Activated T-cell treated with anti-CD3 and anti-CD28 coated beads, Interleukin-2, amount 50 U/mL, for 72 hours (primary cell): Measurements from ENCODE around the gene ANKRD31. TPM values are rescaled to one million over a fixed set of nuclear protein-coding genes. Genes with fewer than 3 reads are reported as not detected.

Experiments used
- ATAC-seq, 2 donors: fragments of 150-1000 bp; cut with Tn5 transposase; replicated peaks in 1 of 2; 2 replicates each; pipeline ENCODE4 v1.10.0; 2021; ENCODE audit warnings: moderate library complexity in 2 of 2, mild to moderate bottlenecking in 1 of 2
- DNase-seq, 2 donors: peaks; one replicate each; pipeline ENCODE4 v3.0.0; 2021 to 2022; ENCODE audit warnings: mixed read lengths in 1 of 2
- H3K27ac Mint-ChIP-seq: one replicate; pipeline ENCODE4 v1.8.0; 2022; ENCODE audit warnings: mild to moderate bottlenecking, moderate library complexity, mixed read lengths
- H3K27me3 Mint-ChIP-seq: one replicate; pipeline ENCODE4 v1.8.0; 2022; ENCODE audit warnings: low read depth, mixed read lengths
- H3K36me3 Mint-ChIP-seq, 2 donors: one replicate each; pipeline ENCODE4 v1.8.0; 2022; ENCODE audit warnings: mixed read lengths in 2 of 2, mild to moderate bottlenecking in 1 of 2; ENCODE audit not compliant: insufficient read depth in 2 of 2
- H3K4me1 Mint-ChIP-seq: one replicate; pipeline ENCODE4 v1.8.0; 2022; ENCODE audit warnings: low read depth, mixed read lengths
- H3K4me3 Mint-ChIP-seq, 2 donors: one replicate each; pipeline ENCODE4 v1.8.0; 2022; ENCODE audit warnings: mild to moderate bottlenecking in 2 of 2, mixed read lengths in 2 of 2, moderate library complexity in 2 of 2
- H3K9me3 Mint-ChIP-seq, 2 donors: one replicate each; pipeline ENCODE4 v1.8.0; 2022; ENCODE audit warnings: mixed read lengths in 2 of 2
- total RNA-seq, 2 donors: library from RNA; stranded (reverse); gene quantifications; one replicate each; pipeline ENCODE4 v1.2.3, GENCODE V29; 2022

The ANKRD31 gene
- total RNA-seq, 2 donors from 2014 or later, result 0.58 to 0.65 TPM

DNA sequence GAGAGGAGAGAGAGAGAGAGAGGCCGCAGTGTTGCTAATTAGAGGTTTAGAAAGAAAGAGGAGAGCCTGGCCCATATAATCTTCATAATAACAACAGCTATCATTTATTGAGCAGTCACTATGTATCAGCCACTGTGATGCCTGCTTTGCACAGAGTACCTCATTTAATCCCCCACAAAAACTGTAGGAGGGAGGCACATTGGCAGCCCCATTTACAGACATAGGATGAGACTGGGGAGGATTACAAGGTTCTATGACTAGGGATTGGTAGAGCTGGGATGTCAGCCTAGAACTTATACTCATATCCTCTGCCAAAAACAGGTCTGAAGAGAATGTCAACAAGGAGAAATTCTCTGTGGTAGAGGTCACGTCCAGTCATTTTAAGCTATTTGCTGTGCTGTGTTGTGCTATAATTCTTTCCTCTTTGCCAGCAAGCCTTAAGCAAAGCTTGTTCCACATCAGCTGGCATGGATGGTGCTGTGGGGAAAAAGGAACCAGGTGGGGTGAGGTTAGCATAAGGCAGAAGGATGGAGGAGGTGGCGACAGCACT lies 177.6 kb downstream of the ANKRD31 start:
- ATAC-seq (peak; percentile 54 to 67), DNase-seq (no peak)
- Mint-ChIP-seq H3K27me3 (no peaks in the 10 kb centered on the region), H3K4me3 (peak overlapping the region; percentile 38 to 61), H3K36me3 (peaks cover 1 to 3% of the 10 kb centered on the region in 2 donors), H3K4me1 (peaks cover 85% of the 10 kb centered on the region), H3K27ac (peak overlapping the region; percentile 40), H3K9me3 (peaks cover 0 to 4% of the 10 kb centered on the region in 2 donors)

DNA sequence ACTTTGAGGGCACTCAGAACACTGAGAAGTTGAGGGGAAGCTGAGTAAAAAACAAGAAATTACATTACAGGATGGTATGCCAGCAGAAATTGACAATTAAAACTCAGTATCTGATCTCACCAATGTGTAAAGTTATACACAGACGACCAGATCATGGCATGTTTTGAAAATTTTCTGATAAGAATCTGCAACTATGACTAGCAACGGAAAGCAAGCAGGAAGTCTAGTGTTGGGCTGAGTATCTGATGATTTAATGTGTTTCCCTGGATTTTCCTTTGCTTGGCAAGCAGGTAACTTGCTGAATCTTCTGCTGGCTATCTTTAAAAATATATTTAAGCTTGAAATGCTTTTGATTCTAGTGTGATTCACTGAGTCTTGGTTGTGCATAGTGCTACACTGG lies 179.1 kb downstream of the ANKRD31 start:
- Mint-ChIP-seq H3K27ac (no peak overlapping the region), H3K4me3 (peak overlapping the region; percentile 17 to 27), H3K9me3 (peaks cover 0 to 4% of the 10 kb centered on the region in 2 donors), H3K4me1 (peaks cover 80% of the 10 kb centered on the region), H3K27me3 (no peaks in the 10 kb centered on the region), H3K36me3 (peaks cover 1 to 3% of the 10 kb centered on the region in 2 donors)
- no peak for DNase-seq
- no peak for ATAC-seq

DNA sequence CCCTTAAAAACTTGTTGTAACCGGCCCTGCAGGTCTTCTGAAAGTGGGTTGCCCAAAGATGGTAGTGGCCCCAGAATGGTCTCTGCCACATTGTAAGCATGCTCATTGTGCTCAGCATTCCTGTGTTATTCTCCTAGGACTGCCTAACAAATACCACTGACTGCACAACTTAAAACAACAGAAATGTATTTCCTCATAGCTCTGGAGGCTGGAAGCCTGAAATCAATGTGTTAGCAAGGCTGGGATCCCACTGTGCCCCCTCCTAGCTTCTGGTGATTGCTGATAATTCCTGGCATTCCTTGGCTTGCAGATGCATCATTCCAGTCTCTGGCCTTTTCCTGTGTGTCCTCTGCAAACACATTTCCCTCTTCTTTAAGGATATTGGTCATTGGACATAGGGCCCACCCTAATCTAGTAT lies 180.9 kb downstream of the ANKRD31 start:
- no peak overlapping the region for H3K27ac Mint-ChIP-seq
- ATAC-seq, result no peak
- no peak for DNase-seq
- H3K4me3 Mint-ChIP-seq, result peak overlapping the region in 1 of 2 donors; percentile 31
- peaks cover 86% of the 10 kb centered on the region for H3K4me1 Mint-ChIP-seq
- H3K36me3 Mint-ChIP-seq, result peaks cover 0 to 3% of the 10 kb centered on the region in 2 donors
- no peaks in the 10 kb centered on the region for H3K27me3 Mint-ChIP-seq
- no peaks in the 10 kb centered on the region for H3K9me3 Mint-ChIP-seq

DNA sequence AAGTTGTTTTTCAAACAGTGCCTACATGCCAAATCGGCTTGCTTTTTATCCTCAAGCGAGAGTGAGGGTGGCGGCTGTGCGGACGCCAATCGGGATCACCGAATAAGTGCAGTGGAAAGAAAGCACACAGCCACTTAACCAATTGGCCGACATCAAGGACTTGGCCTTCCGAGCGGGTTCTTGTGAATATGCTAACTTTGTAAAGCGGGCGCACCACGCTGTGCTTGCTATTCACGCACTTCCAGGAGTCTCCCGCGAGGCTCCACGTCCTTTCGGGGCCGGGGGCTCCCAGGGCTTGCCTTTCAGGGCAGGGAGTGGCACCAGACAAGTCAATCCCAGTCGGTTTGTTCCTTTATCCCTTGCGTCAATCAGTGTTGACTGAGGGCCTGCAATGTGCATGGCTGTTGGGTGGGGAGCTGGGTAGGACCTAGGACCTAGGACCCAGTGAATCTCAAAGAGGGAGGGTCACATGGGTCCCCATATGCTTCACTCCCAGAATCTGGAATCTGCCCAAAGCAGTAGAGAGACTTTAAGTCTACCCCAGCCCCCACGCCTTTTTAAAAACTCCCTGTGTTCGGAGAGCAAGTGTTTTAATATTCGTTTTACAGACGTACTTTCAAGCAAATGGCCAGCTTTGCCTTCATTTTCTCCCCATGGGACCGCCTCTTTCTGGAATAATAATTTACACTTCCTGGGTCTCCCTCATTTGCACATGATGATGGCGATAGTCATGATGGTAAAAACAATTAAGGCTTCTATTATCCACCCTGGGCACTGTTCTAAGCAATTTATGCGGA lies 182.3 kb downstream of the ANKRD31 start:
- DNase-seq (peak in 1 of 2 donors; percentile 17), ATAC-seq (no peak)
- Mint-ChIP-seq H3K4me1 (peaks cover 86% of the 10 kb centered on the region), H3K27ac (no peak overlapping the region), H3K36me3 (peaks cover 0 to 3% of the 10 kb centered on the region in 2 donors), H3K27me3 (no peaks in the 10 kb centered on the region), H3K9me3 (no peaks in the 10 kb centered on the region), H3K4me3 (peak overlapping the region; percentile 88 to 92)

DNA sequence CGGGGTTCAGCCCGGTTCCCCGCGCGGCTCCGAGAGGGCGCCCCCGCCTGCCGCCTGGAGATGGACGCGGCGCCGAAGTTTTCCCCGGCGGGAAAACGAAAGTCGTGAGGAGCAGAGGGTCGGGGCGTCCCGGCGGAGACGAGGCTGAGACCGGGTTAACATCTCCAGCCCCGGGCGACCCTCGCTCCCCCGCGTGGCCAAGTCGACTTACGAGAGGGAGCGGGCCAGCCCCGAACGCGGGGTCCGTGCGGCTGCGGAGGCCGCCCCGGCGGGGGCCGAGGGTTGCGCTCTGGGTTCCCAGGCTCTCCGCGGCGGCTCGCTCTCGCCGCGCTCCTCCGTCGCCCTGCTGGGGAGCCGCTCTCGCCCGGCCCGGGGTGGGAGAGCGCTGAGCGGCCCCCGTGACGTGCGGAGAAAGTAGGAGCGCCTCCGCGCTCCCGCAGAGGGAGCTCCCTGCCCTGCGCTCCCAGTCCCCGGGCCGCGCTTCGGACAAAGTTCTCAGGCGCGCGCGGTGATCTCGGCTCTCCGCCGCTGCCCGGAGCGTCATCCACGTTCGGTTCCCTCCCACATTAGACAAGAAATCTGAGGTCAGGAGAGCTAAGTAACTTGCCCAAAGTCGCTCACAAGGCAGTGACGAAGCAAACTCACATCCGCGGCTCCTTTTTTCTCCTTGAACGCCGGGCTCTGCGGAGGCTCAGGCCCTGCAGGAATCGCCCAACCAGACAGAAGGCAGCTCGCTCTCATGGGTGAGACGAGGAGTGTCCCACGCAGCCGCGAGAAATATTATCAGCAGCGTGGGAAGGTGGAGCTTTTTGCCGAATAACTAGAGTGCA lies 183.2 kb downstream of the ANKRD31 start:
- peak; percentile 65 to 70 for DNase-seq

DNA sequence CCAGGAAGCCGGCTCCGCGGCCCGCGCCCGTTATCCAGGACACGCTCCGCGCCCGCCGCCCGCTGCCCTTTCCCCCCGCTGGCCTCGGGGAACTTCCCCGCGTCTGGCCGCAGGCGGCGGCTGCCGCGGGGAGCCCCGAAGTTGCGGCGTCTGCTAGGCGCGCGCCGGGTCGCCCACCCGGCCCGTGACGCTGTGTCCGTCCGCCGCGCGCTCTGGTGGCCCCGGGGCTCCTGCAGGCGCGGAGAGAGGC lies 183.7 kb downstream of the ANKRD31 start:
- H3K36me3 Mint-ChIP-seq, result peaks cover 0 to 3% of the 10 kb centered on the region in 2 donors
- no peak overlapping the region for H3K27ac Mint-ChIP-seq
- ATAC-seq, result peak in 1 of 2 donors; percentile 38
- H3K4me1 Mint-ChIP-seq, result peaks cover 84% of the 10 kb centered on the region
- DNase-seq, result peak in 1 of 2 donors; percentile 60
- peak overlapping the region; percentile 88 to 92 for H3K4me3 Mint-ChIP-seq
- no peaks in the 10 kb centered on the region for H3K9me3 Mint-ChIP-seq
- H3K27me3 Mint-ChIP-seq, result no peaks in the 10 kb centered on the region

More for the DNA sequence above, 183.2 kb downstream of the ANKRD31 start:
- no peaks in the 10 kb centered on the region for H3K27me3 Mint-ChIP-seq
- H3K9me3 Mint-ChIP-seq, result no peaks in the 10 kb centered on the region
- peaks cover 84% of the 10 kb centered on the region for H3K4me1 Mint-ChIP-seq
- peak overlapping the region; percentile 82 for H3K27ac Mint-ChIP-seq
- peak; percentile 50 to 53 for ATAC-seq
- H3K36me3 Mint-ChIP-seq, result peaks cover 0 to 3% of the 10 kb centered on the region in 2 donors
- peak overlapping the region; percentile 88 to 92 for H3K4me3 Mint-ChIP-seq

DNA sequence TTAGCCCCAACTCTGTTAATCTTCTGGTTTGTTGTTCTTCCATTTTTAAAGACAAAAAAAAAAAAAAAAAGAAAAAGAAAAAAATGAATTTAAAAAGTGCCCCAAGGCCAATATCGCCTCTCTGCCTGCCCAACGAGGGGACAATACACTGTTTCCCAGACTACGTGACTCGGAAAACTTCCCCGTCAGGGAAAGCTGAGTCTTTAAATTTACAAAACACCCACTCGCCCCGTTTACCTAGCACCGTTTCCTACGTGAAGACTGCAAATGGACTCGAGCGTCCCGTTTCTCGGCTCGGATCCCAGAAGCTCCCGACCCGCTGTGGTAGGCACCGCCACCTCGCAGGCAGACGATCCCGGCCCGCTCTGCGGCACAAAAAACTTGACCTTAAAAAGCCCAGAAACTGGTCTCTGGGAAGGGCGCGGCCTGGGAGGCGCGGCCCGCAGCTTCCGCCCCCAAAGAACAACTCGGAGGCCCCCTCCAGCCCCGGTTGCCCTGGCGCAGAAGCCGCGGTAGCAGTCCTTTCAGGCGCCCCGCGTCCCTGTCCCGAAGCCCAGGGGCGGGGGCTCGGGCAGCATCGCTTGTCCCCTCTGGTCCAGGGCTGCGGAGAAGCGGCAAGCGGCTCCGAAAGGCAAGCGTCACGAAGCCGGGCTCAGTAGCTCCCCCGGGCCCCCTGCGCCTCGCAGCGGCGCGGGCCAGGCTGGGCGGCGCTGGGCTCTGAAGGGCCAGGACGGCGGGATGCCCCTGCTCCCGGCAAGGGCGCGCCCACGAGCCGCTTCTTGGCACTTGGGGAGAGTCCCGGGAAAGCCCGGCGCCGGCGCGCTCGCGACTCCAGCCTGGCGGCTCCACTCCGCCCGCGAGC lies 184.3 kb downstream of the ANKRD31 start, which contains the start of gene GCNT4:
GCNT4 (minus strand) TSS at position 367 of the 862 bp plus-strand sequence. CDS start 22,521 bp downstream, outside the sequence.
- peak within 1 kb of the TSS; percentile 92 to 96 for H3K4me3 Mint-ChIP-seq
- ATAC-seq, result peak; percentile 42 to 45
- peaks cover 84% of the 10 kb centered on the region for H3K4me1 Mint-ChIP-seq

DNA sequence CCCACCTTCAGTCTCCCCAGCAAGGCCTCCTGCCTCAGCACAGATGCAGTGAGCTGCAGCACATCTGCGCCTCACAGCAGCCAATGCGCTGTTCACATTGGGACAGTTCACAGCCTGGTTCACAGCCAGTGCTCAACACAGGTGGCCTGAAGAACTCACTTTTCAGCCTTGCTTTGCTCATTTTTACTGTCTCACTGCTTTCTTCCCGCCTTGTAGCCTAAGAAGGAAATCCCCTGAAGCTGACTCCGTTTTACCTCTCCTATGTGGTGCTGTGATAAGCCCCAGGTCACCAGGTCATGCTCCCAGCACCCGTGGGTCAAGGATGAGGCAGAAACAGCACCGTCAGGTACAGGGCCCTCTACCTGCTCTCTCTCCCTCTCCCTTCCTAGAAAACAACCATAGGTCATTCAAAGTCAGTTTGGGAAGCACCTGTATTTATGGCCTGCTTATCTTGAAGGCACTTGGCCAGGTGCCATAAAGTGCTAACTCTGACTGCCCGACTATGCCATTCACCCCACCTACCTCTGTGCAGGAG lies 185.4 kb downstream of the ANKRD31 start:
- Mint-ChIP-seq H3K27ac (peak overlapping the region; percentile 81), H3K36me3 (peaks cover 0 to 3% of the 10 kb centered on the region in 2 donors), H3K4me3 (peak overlapping the region; percentile 90 to 96), H3K4me1 (peaks cover 76% of the 10 kb centered on the region), H3K27me3 (no peaks in the 10 kb centered on the region), H3K9me3 (no peaks in the 10 kb centered on the region)
- ATAC-seq (peak; percentile 44), DNase-seq (peak; percentile 46 to 49)

More for the DNA sequence above, 184.3 kb downstream of the ANKRD31 start, which contains the start of gene GCNT4:
- H3K27ac Mint-ChIP-seq, result peak within 1 kb of the TSS; percentile 81
- no peaks in the 10 kb centered on the region for H3K9me3 Mint-ChIP-seq
- DNase-seq, result peak; percentile 45 to 59
- no peaks in the 10 kb centered on the region for H3K27me3 Mint-ChIP-seq
- H3K36me3 Mint-ChIP-seq, result peaks cover 0 to 3% of the 10 kb centered on the region in 2 donors

DNA sequence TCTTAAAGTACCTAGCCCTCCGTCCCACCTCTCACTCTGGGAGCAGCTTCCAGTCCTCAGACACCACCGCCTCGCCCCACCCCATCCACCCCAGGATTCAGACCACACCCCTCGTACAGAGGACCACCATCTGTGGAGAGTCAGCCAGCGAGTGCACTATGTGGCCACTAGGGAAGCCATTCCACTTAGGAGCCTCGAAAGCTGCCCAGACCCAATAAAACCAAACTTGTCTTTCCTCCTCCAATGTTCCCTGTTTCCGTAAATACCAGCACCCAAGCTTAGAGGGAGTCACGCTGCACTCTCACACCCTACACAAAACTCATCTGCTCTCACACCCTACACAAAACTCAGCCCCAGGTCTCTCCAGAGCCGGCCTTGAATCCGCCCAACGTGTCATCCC lies 186.3 kb downstream of the ANKRD31 start:
- Mint-ChIP-seq H3K27me3 (no peaks in the 10 kb centered on the region), H3K36me3 (peaks cover 2 to 7% of the 10 kb centered on the region in 2 donors), H3K4me1 (peaks cover 75% of the 10 kb centered on the region), H3K9me3 (no peaks in the 10 kb centered on the region), H3K27ac (peak overlapping the region; percentile 81), H3K4me3 (peak overlapping the region; percentile 90 to 96)
- DNase-seq (peak; percentile 17 to 41), ATAC-seq (no peak)

DNA sequence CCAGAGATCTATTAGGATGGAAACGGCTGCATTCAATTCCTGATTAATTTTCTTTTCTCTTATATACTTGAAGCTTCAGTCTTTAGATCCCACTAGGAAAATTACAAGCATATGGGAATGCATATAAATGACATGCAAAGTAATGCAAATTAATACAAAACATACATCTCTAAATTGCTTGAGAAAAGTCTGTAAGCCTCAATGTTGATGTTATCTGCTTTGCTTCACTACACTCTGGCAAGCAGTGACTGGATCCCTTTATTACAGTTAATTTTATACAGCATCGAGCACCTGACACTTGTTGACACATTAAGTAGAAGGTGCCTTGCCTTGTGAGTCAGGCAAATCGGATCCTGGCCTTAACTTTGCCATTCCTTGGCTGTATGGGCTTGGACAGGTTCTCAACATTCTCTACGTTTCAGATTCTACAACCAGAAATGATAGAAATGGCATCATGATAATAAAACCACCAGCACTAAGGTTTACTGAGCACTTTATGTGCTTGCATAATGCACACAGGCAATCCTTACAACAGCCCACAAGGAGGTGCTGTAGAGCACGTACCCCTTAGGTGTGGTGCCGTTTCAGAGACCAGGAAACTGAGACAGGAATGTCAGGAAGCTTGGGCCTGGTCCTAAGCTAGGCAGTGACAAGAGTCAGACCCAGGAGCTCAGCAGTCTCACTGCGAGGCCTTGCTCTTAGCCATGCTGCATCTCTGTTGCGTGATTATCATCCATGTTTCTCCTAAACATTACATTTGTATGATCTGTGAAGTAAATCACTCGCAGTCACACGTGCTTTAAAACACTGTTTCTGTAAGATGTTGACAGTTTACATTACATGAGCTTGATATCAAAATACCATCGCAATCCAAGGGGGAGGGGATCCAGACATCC lies 187.0 kb downstream of the ANKRD31 start:
- Mint-ChIP-seq H3K4me3 (peak overlapping the region; percentile 90 to 96), H3K27me3 (no peaks in the 10 kb centered on the region), H3K4me1 (peaks cover 75% of the 10 kb centered on the region), H3K9me3 (no peaks in the 10 kb centered on the region), H3K27ac (peak overlapping the region; percentile 80), H3K36me3 (peaks cover 2 to 7% of the 10 kb centered on the region in 2 donors)
- DNase-seq (peak; percentile 68 to 71), ATAC-seq (peak in 1 of 2 donors; percentile 18)

DNA sequence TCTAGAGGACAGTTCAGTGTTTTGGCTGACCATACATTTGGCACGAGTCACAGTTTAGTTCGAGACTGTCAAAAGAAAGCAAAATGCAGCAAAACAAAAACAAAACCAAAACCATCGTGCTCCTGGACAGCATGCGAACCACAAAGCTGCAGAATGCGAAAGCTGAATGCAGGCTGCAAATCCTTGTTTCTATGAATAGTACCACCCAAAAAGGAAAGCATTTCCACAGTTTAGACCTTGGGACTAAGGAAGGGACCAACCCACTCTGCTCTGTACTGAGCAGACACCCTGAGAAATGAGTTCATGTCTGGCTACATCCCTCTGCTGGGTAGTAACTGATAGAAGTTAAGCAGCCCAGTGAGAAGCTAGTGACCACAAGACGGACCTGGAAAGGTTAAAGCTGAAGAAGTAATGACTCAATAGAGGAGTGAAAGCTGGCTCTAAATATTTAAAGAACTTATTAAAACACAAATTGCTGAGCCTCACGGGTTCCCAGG lies 188.2 kb downstream of the ANKRD31 start:
- peaks cover 3 to 9% of the 10 kb centered on the region in 2 donors for H3K36me3 Mint-ChIP-seq
- no peak overlapping the region for H3K27ac Mint-ChIP-seq
- H3K9me3 Mint-ChIP-seq, result no peaks in the 10 kb centered on the region
- H3K4me1 Mint-ChIP-seq, result peaks cover 71% of the 10 kb centered on the region
- ATAC-seq (no peak), DNase-seq (no peak)
- no peaks in the 10 kb centered on the region for H3K27me3 Mint-ChIP-seq
- peak overlapping the region; percentile 30 to 90 for H3K4me3 Mint-ChIP-seq
